Progenitor cell of endocrine pancreas (in vitro differentiated cells): ENCODE measurements around the gene EFNA2. TPM values are rescaled to one million over a fixed set of nuclear protein-coding genes. Genes with fewer than 3 reads are reported as not detected.

Source experiments
- DNase-seq: peaks from one replicate; pipeline ENCODE4 v3.0.0; 2021; ENCODE audit warnings: low spot score; ENCODE audit not compliant: unreplicated experiment
- H3K27ac Mint-ChIP-seq: 2 replicates; pipeline ENCODE4 v1.8.0; 2021; ENCODE audit warnings: mild to moderate bottlenecking, moderate library complexity, mixed read lengths
- H3K27me3 Mint-ChIP-seq: 2 replicates; pipeline ENCODE4 v1.8.0; 2021; ENCODE audit warnings: mixed read lengths
- H3K36me3 Mint-ChIP-seq: 2 replicates; pipeline ENCODE4 v1.8.0; 2022; ENCODE audit warnings: mixed read lengths; ENCODE audit not compliant: insufficient read depth
- H3K4me1 Mint-ChIP-seq: 2 replicates; pipeline ENCODE4 v1.8.0; 2021; ENCODE audit warnings: low read depth, mixed read lengths
- H3K4me3 Mint-ChIP-seq: 2 replicates; pipeline ENCODE4 v1.8.0; 2021; ENCODE audit warnings: low read depth, mild to moderate bottlenecking, moderate library complexity, mixed read lengths
- H3K9me3 Mint-ChIP-seq: 2 replicates; pipeline ENCODE4 v1.8.0; 2021; ENCODE audit warnings: low read depth, mixed read lengths
- total RNA-seq: library from RNA; stranded (reverse); gene quantifications from 2 replicates; pipeline ENCODE4 v1.2.1, GENCODE V29; 2021
- TF ChIP-seq, protein P1 (sequence below): fragments of 200-600 bp; sonication (generic); IDR thresholded peaks from one replicate; pipeline ENCODE4 v1.5.0; 2021; ENCODE audit warnings: antibody characterized with exemption, mild to moderate bottlenecking; ENCODE audit not compliant: unreplicated experiment

EFNA2 gene
- total RNA-seq, 1 donor from 2014 or later = 26.5 TPM

DNA sequence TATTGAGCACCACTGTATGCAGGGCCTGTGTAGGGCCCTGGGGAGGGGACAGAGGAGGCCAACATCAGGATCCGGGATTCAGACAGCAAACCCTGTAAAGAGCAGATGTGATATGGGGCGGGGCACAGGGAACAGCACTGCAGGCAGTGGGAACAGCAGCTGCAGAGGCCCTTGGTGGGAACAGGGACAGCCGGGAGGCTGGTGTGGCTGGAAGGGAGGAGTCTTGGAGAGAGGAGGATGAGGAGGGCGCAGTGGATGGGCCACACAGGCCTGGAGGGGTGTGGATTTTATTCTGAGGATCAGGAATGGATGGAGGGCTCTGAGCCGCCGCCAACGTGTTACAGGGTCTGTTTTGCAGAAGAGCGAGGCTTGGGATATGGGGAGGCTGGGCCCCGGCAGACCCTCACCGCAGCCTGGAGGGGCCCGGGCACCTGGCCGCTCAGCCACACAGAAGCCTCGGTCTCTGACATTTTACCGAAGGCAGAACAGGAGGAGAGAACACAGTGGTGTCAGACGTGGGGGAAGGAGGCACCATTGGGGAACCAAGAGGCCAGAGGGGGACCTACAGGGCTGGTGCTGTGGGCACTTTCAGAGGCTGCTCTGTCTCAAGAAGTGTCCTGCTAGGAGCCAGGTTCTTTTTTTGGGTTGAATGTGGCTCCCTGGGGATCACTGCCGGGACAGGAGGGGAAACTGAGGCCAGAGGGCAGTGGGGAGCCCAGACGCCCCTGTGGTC lies 6.9 kb downstream of the EFNA2 start:
- H3K4me1 Mint-ChIP-seq = no peaks in the 10 kb centered on the region
- H3K9me3 Mint-ChIP-seq = no peaks in the 10 kb centered on the region
- no peak overlapping the region for H3K4me3 Mint-ChIP-seq
- DNase-seq = no peak
- H3K27me3 Mint-ChIP-seq = no peaks in the 10 kb centered on the region
- H3K27ac Mint-ChIP-seq = no peak overlapping the region
- TF ChIP-seq, protein P1, sequence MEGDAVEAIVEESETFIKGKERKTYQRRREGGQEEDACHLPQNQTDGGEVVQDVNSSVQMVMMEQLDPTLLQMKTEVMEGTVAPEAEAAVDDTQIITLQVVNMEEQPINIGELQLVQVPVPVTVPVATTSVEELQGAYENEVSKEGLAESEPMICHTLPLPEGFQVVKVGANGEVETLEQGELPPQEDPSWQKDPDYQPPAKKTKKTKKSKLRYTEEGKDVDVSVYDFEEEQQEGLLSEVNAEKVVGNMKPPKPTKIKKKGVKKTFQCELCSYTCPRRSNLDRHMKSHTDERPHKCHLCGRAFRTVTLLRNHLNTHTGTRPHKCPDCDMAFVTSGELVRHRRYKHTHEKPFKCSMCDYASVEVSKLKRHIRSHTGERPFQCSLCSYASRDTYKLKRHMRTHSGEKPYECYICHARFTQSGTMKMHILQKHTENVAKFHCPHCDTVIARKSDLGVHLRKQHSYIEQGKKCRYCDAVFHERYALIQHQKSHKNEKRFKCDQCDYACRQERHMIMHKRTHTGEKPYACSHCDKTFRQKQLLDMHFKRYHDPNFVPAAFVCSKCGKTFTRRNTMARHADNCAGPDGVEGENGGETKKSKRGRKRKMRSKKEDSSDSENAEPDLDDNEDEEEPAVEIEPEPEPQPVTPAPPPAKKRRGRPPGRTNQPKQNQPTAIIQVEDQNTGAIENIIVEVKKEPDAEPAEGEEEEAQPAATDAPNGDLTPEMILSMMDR = no peak
- peaks cover 1% of the 10 kb centered on the region for H3K36me3 Mint-ChIP-seq

DNA sequence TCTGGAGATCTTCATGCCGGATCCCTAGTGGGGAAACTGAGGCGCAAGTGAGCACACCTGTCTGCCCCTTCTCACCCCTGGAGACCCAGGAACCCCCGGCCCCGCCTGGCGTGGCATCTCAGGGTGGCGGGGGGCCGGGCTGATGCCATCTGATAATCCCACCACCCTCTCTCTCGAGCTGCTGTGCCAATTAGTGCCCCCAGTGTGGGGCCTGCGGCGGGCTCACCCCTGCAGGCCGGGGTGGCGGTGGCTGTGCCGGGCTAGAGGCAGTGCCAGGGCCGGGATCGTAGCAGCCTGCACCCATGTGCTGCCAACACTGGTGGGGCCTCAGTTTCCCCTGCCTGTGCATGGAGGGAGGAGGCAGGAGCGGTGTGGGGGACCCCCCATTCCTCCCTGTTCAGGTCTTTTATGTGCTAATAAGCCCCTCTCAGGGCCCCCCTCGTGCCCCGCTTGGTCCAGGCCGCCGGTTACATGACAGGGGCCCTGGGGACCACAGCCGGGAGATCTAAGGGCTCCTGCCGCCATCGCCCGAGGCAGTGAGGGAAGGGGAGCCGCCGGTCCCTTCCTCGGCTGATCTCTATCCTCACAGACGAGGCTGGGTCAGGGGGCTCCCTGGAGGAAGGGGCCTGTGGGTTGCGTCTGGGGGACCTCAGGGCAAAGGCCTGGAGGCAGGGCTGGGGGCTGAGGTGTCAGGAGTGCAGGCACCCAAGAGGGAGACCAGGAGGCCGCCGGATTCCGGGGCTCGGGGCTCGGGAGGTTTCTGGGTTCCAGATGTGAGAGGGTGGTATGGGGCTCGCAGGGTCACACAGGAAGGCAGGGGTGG lies 8.3 kb downstream of the EFNA2 start:
- TF ChIP-seq, protein P1 = no peak
- no peak overlapping the region for H3K4me3 Mint-ChIP-seq
- no peaks in the 10 kb centered on the region for H3K27me3 Mint-ChIP-seq
- H3K4me1 Mint-ChIP-seq = no peaks in the 10 kb centered on the region
- H3K36me3 Mint-ChIP-seq = peaks cover 3% of the 10 kb centered on the region
- DNase-seq = no peak
- no peak overlapping the region for H3K27ac Mint-ChIP-seq
- H3K9me3 Mint-ChIP-seq = no peaks in the 10 kb centered on the region

DNA sequence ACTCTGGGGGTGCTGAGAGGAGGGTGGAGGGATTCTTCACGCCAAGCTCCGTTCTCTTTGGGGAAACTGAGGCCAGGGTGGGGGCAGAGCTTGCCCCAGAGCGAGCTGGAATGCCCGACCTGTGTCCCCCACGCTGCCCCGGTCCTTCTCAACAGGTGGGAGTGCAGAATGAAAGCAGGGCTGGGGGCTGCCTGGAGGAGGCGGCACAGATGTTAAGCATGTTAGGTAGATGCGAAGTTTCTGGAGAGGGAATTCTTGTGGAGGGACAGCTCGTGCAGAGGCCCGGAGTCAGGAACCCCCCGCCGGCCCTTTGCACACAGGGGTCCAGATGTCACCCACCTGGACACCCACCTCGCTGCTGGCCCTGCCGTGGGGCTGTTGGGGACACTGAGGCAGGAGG lies 9.0 kb downstream of the EFNA2 start:
- no peak overlapping the region for H3K4me3 Mint-ChIP-seq
- H3K27me3 Mint-ChIP-seq = no peaks in the 10 kb centered on the region
- H3K36me3 Mint-ChIP-seq = peaks cover 3% of the 10 kb centered on the region
- no peaks in the 10 kb centered on the region for H3K9me3 Mint-ChIP-seq
- TF ChIP-seq, protein P1 = no peak
- DNase-seq = no peak
- no peak overlapping the region for H3K27ac Mint-ChIP-seq
- H3K4me1 Mint-ChIP-seq = no peaks in the 10 kb centered on the region

DNA sequence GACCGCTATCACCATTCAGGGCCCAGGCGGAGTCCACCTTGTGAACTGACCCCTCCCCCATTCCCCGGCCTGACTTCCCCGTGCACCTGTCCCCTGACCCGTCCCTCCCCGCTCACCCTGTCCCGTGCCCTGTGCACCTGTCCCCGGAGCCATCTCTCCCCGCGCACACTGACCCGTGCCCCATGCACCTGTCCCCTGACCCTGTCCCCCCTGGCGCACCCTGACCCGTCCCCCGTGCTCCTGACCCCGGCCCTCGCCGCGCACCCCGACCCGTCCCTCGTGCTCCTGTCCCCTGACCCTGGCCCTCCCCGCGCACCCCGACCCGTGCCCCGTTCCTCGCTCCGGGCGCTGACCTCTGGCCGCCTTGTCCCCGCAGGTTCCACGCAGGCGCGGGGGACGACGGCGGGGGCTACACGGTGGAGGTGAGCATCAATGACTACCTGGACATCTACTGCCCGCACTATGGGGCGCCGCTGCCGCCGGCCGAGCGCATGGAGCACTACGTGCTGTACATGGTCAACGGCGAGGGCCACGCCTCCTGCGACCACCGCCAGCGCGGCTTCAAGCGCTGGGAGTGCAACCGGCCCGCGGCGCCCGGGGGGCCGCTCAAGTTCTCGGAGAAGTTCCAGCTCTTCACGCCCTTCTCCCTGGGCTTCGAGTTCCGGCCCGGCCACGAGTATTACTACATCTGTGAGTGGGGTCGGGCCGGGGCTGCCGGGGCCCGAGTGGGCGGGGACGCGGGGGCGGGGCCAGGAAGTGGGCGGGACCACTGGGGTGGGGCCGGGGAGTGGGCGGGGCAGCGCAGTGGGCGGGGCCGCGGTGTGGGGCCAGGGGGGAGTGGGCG lies 9.7 kb downstream of the EFNA2 start:
- Mint-ChIP-seq H3K4me1 (no peaks in the 10 kb centered on the region), H3K27ac (no peak overlapping the region), H3K27me3 (no peaks in the 10 kb centered on the region), H3K9me3 (no peaks in the 10 kb centered on the region), H3K4me3 (no peak overlapping the region), H3K36me3 (peaks cover 3% of the 10 kb centered on the region)
- DNase-seq = no peak
- TF ChIP-seq, protein P1 = no peak

DNA sequence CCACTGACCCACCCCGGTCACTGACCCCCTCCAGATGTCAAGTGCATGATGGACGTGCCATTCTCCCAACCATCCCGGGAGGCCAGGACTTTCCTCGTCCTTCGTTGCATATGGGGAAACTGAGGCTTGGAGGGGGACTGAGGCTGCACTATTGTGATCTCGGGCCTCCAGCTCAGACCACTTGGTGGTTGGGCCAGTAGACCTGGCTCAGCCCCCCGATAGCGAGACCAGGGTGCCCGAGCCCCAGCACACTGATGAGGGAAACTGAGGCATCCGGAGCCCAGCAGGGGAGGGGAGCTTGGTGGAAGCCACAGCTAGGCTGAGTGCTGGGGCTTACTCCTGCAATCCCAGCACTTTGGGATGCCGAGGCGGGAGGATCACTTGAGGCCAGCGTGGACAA lies 10.4 kb downstream of the EFNA2 start:
- TF ChIP-seq, protein P1 = no peak

More for the DNA sequence above, 10.4 kb downstream of the EFNA2 start:
- no peaks in the 10 kb centered on the region for H3K9me3 Mint-ChIP-seq
- peaks cover 6% of the 10 kb centered on the region for H3K36me3 Mint-ChIP-seq
- H3K27me3 Mint-ChIP-seq = no peaks in the 10 kb centered on the region
- no peak for DNase-seq
- no peaks in the 10 kb centered on the region for H3K4me1 Mint-ChIP-seq
- H3K4me3 Mint-ChIP-seq = no peak overlapping the region
- H3K27ac Mint-ChIP-seq = no peak overlapping the region
